NCI-H1930 (cell line): Measurements from ENCODE around the gene APBB1IP.
"Not testable (repeated sequence)": the region's sequence is repeated elsewhere in the genome, so short reads cannot be mapped to it uniquely, and the experiment has no call there.

Experiments used
- DNase-seq, 2 experiments: peaks; one replicate each; lab custom pipeline; 2025; lab: John Stamatoyannopoulos, UW

Gene APBB1IP

GRCh38 chr10:26437637-26438461 is at the start of gene APBB1IP:
APBB1IP (plus strand) TSS chr10:26438341; CDS start chr10:26492327, 53,986 bp downstream.
- no peak for DNase-seq

GRCh38 chr10:26389533-26389932 is 48.6 kb upstream of the APBB1IP start:
- no peak for DNase-seq

- no peak for DNase-seq
Measured at GRCh38 chr10:26391701-26392695, 46.1 kb upstream of the APBB1IP start.

GRCh38 chr10:26398353-26398752 is 39.8 kb upstream of the APBB1IP start:
- DNase-seq, result not testable (repeated sequence)

GRCh38 chr10:26407406-26407969 is 30.7 kb upstream of the APBB1IP start:
- DNase-seq, result no peak

- DNase-seq, result no peak
Measured at GRCh38 chr10:26408858-26409494, 29.2 kb upstream of the APBB1IP start.

- no peak for DNase-seq
Measured at GRCh38 chr10:26410356-26410755, 27.8 kb upstream of the APBB1IP start.

- no peak for DNase-seq
Measured at GRCh38 chr10:26412932-26413331, 25.2 kb upstream of the APBB1IP start.

- DNase-seq, result no peak
Measured at GRCh38 chr10:26413375-26413774, 24.8 kb upstream of the APBB1IP start.

GRCh38 chr10:26417136-26417535 is 21.0 kb upstream of the APBB1IP start:
- no peak for DNase-seq

- no peak for DNase-seq
Measured at GRCh38 chr10:26422977-26423376, 15.2 kb upstream of the APBB1IP start.

- DNase-seq, result no peak
Measured at GRCh38 chr10:26423722-26424121, 14.4 kb upstream of the APBB1IP start.

- no peak for DNase-seq
Measured at GRCh38 chr10:26430641-26431163, 7.4 kb upstream of the APBB1IP start.

- DNase-seq, result no peak
Measured at GRCh38 chr10:26432938-26433337, 5.2 kb upstream of the APBB1IP start.

GRCh38 chr10:26435852-26436251 is 2.3 kb upstream of the APBB1IP start:
- no peak for DNase-seq

GRCh38 chr10:26436848-26437247 is 1.3 kb upstream of the APBB1IP start:
- no peak for DNase-seq

GRCh38 chr10:26438534-26439341 is 597 bp downstream of the APBB1IP start:
- no peak for DNase-seq

GRCh38 chr10:26439406-26440087 is 1.4 kb downstream of the APBB1IP start:
- DNase-seq, result no peak

- DNase-seq, result no peak
Measured at GRCh38 chr10:26440088-26440470, 1.9 kb downstream of the APBB1IP start.
